HG03520 (cell line): ENCODE data around the gene MROH2B.

ENCODE experiments used
- ATAC-seq: cut with Tn5 transposase; IDR thresholded peaks from one replicate; pipeline ENCODE4 v1.9.1; 2021; ENCODE audit warnings: mild to moderate bottlenecking, moderate library complexity; ENCODE audit not compliant: unreplicated experiment

Gene MROH2B

GRCh38 chr5:40973364-40974004 is 97.7 kb downstream of the MROH2B start:
- no peak for ATAC-seq

GRCh38 chr5:40972434-40972833 is 98.7 kb downstream of the MROH2B start:
- ATAC-seq = no peak

- ATAC-seq = no peak
Observed at GRCh38 chr5:40962207-40962955, 108.8 kb downstream of the MROH2B start.

- ATAC-seq = no peak
Observed at GRCh38 chr5:40960037-40960436, 111.1 kb downstream of the MROH2B start.

GRCh38 chr5:40958811-40959210 is 112.3 kb downstream of the MROH2B start:
- ATAC-seq = no peak

- no peak for ATAC-seq
Observed at GRCh38 chr5:40957048-40957447, 114.1 kb downstream of the MROH2B start.

GRCh38 chr5:40955313-40955712 is 115.8 kb downstream of the MROH2B start:
- no peak for ATAC-seq
